C4-2B (cell line): ENCODE measurements around the gene ATAD3A.

ENCODE experiments used
- CTCF ChIP-seq: fragments of 450-650 bp; conservative IDR thresholded peaks from 2 replicates; pipeline ENCODE4 v1.5.1; 2017; ENCODE audit warnings: mild to moderate bottlenecking
- ZFX ChIP-seq: fragments of 450-650 bp; IDR thresholded peaks from 2 replicates; pipeline ENCODE4 v1.6.1; 2017

DNA sequence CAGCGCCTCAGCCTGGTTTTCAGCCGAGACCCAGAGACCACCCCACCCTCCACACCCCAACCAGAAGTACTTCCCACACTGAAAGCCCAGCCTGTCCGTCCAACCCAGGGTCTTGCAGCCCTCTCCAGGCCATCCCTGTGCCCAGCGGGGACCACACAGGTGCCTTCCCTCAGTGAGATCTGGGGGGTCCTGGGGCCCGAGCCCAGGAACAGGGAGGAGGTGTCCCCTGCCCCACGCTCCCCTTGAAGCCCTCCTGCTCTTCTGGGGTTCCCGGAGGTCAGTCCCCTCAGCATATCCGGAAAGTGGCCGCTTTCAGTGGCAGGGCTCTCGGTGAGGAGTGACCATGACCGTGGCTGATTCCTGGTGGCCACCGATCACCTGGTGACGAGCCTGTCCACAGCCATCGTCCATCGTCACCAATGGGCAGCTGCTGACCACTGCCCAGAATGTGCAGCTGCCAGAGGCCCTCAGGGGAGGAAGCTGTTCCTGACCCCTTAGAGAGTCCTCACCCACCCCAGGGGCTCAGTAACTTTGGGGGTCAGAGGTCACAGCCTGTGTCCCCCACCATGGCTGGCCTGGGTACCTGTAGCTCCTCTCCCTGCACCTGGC, 25.1 kb downstream of the ATAD3A start:
- TF ChIP-seq CTCF (no peak), ZFX (no peak)
